PC-3 (cell line): ENCODE measurements around the gene UROD. TPM values are rescaled to one million over a fixed set of nuclear protein-coding genes. Genes with fewer than 3 reads are reported as not detected.
"Not testable (repeated sequence)": the region's sequence is repeated elsewhere in the genome, so short reads cannot be mapped to it uniquely, and the experiment has no call there.

ENCODE experiments used
- ATAC-seq: fragments of 200-7000 bp; cut with Tn5 transposase; 2 replicates; pipeline ENCODE4 v1.9.1; 2020; ENCODE audit warnings: mild to moderate bottlenecking, moderate library complexity
- BruUV-seq: library from RNA; stranded (reverse); fragments of 400-500 nt; replicated peaks from 2 replicates; lab custom pipeline; 2021; lab: Mats Ljungman, UMichigan
- CTCF ChIA-PET: fragments of 300-600 bp; sonication (Branson Sonifier 250); formaldehyde crosslinking; loops from one replicate; lab custom pipeline; 2022; ENCODE audit warnings: antibody characterized with exemption; lab: Charles Lee
- POLR2A ChIA-PET: fragments of 300-600 bp; sonication (Branson Sonifier 250); formaldehyde crosslinking; loops from one replicate; lab custom pipeline; 2022; ENCODE audit warnings: antibody characterized with exemption; ENCODE audit not compliant: unreplicated experiment; lab: Charles Lee
- DNase-seq: peaks from one replicate; pipeline ENCODE4 v3.0.0-alpha.2; 2015
- H2AFZ ChIP-seq: fragments of 300-600 bp; sonication (generic); 2 replicates; pipeline ENCODE4 v1.6.0; 2016; ENCODE audit warnings: antibody characterized with exemption, low read length
- H3F3A ChIP-seq: fragments of 300-600 bp; sonication (generic); one replicate; pipeline ENCODE4 v1.6.0; 2017; ENCODE audit warnings: antibody characterized with exemption, low read length, control low read depth, mild to moderate bottlenecking; ENCODE audit not compliant: unreplicated experiment
- H3K27ac ChIP-seq: fragments of 300-600 bp; sonication (generic); 2 replicates; pipeline ENCODE4 v1.5.1; 2016; ENCODE audit warnings: mild to moderate bottlenecking, low read length
- H3K27me3 ChIP-seq: fragments of 300-600 bp; sonication (generic); 2 replicates; pipeline ENCODE4 v1.6.1; 2016; ENCODE audit warnings: low read length, mixed read lengths
- H3K36me3 ChIP-seq: fragments of 300-600 bp; sonication (generic); 2 replicates; pipeline ENCODE4 v1.6.1; 2016; ENCODE audit warnings: low read depth, mixed run types, low read length, mixed read lengths
- H3K4me1 ChIP-seq: fragments of 300-600 bp; sonication (generic); 2 replicates; pipeline ENCODE4 v1.5.1; 2016; ENCODE audit warnings: low read length; ENCODE audit not compliant: insufficient read depth
- H3K4me2 ChIP-seq: fragments of 300-600 bp; sonication (generic); 2 replicates; pipeline ENCODE4 v1.6.0; 2016; ENCODE audit warnings: low read length
- H3K4me3 ChIP-seq: fragments of 300-600 bp; sonication (generic); 2 replicates; pipeline ENCODE4 v1.5.1; 2016; ENCODE audit warnings: mild to moderate bottlenecking, low read length, mixed read lengths
- H3K79me2 ChIP-seq: fragments of 300-600 bp; sonication (generic); 2 replicates; pipeline ENCODE4 v1.6.1; 2017; ENCODE audit warnings: low read length, mixed read lengths
- H3K9ac ChIP-seq: fragments of 300-600 bp; sonication (generic); 2 replicates; pipeline ENCODE4 v1.6.0; 2016; ENCODE audit warnings: mild to moderate bottlenecking, low read length
- H3K9me2 ChIP-seq: fragments of 300-600 bp; sonication (generic); replicated peaks from 2 replicates; pipeline ENCODE4 v1.6.1; 2016; ENCODE audit warnings: mixed run types, low read length, mixed read lengths
- H3K9me3 ChIP-seq: fragments of 300-600 bp; sonication (generic); 2 replicates; pipeline ENCODE4 v1.6.1; 2016; ENCODE audit warnings: low read length, mixed read lengths
- H4K20me1 ChIP-seq: fragments of 300-600 bp; sonication (generic); 2 replicates; pipeline ENCODE4 v1.6.1; 2016; ENCODE audit warnings: low read length, mixed read lengths
- CTCF ChIP-seq: fragments of 300-600 bp; sonication (generic); conservative IDR thresholded peaks from 2 replicates; pipeline ENCODE4 v1.5.1; 2017; ENCODE audit warnings: antibody characterized with exemption, low read depth, mild to moderate bottlenecking, low read length
- EZH2 ChIP-seq: fragments of 300-600 bp; sonication (generic); IDR thresholded peaks from one replicate; pipeline ENCODE4 v1.6.1; 2017; ENCODE audit warnings: antibody characterized with exemption, mild to moderate bottlenecking, low read length; ENCODE audit not compliant: unreplicated experiment
- EZH2phosphoT487 ChIP-seq: fragments of 300-600 bp; sonication (generic); IDR thresholded peaks from 2 replicates; pipeline ENCODE4 v1.6.1; 2018; ENCODE audit warnings: mild to moderate bottlenecking, antibody characterized with exemption, low read length, borderline replicate concordance
- intact Hi-C: fragments of 100-400 bp; cut with micrococcal nuclease; formaldehyde crosslinking; loops from 2 replicates; pipeline ENCODE4 v1.9.0; 2023
- total RNA-seq: library from RNA; depleted of rRNA; stranded (reverse); fragments of >200 nt; gene quantifications from 2 replicates; pipeline ENCODE4 v1.2.3, GENCODE V29; 2014

The UROD gene
- total RNA-seq, 1 experiment from 2014 or later, result 168 TPM

GRCh38 chr1:45051005-45051772, 39.1 kb downstream of the UROD start:
- CTCF ChIA-PET, result no interaction called here
- POLR2A ChIA-PET, result no interaction called here
- H3K4me2 ChIP-seq, result no peak overlapping the region
- no peak overlapping the region for H2AFZ ChIP-seq
- no peaks in the 10 kb centered on the region for H3K9me3 ChIP-seq
- intact Hi-C loops, result no loop called here
- DNase-seq (no peak), ATAC-seq (no peak)
- no peaks in the 10 kb centered on the region for H3F3A ChIP-seq
- no peaks in the 10 kb centered on the region for H3K79me2 ChIP-seq
- BruUV-seq, result no TSS peak
- H3K36me3 ChIP-seq, result no peaks in the 10 kb centered on the region
- no peak overlapping the region for H3K27ac ChIP-seq
- H3K4me3 ChIP-seq, result no peak overlapping the region
- no peaks in the 10 kb centered on the region for H3K27me3 ChIP-seq
- no peaks in the 10 kb centered on the region for H3K4me1 ChIP-seq
- no peak overlapping the region for H3K9ac ChIP-seq
- no peaks in the 10 kb centered on the region for H4K20me1 ChIP-seq
- TF ChIP-seq CTCF (no peak), EZH2 (no peak), EZH2phosphoT487 (no peak)
- no peaks in the 10 kb centered on the region for H3K9me2 ChIP-seq

- H3K27me3 ChIP-seq, result no peaks in the 10 kb centered on the region
- no peaks in the 10 kb centered on the region for H3K4me1 ChIP-seq
- no peak overlapping the region for H3K4me2 ChIP-seq
- ChIA-PET POLR2A (no interaction called here), CTCF (no interaction called here)
- no peak overlapping the region for H3K9ac ChIP-seq
- H3K4me3 ChIP-seq, result no peak overlapping the region
- H3K27ac ChIP-seq, result no peak overlapping the region
- no peaks in the 10 kb centered on the region for H3K79me2 ChIP-seq
- TF ChIP-seq EZH2phosphoT487 (no peak), CTCF (no peak), EZH2 (no peak)
- no peaks in the 10 kb centered on the region for H3K9me2 ChIP-seq
- no peaks in the 10 kb centered on the region for H3K9me3 ChIP-seq
- H4K20me1 ChIP-seq, result no peaks in the 10 kb centered on the region
- no peak for DNase-seq
- no peak overlapping the region for H2AFZ ChIP-seq
- no peaks in the 10 kb centered on the region for H3K36me3 ChIP-seq
- H3F3A ChIP-seq, result no peaks in the 10 kb centered on the region
- intact Hi-C loops, result no loop called here
- no TSS peak for BruUV-seq
- ATAC-seq, result no peak
Measured at GRCh38 chr1:45057542-45057941, 45.5 kb downstream of the UROD start.

- ChIA-PET POLR2A (no interaction called here), CTCF (no interaction called here)
- H3K36me3 ChIP-seq, result no peaks in the 10 kb centered on the region
- no peaks in the 10 kb centered on the region for H3K4me1 ChIP-seq
- H3K4me2 ChIP-seq, result no peak overlapping the region
- H3F3A ChIP-seq, result no peaks in the 10 kb centered on the region
- ATAC-seq, result no peak
- H3K4me3 ChIP-seq, result no peak overlapping the region
- no peaks in the 10 kb centered on the region for H4K20me1 ChIP-seq
- H3K27ac ChIP-seq, result no peak overlapping the region
- H3K9me2 ChIP-seq, result no peaks in the 10 kb centered on the region
- no peaks in the 10 kb centered on the region for H3K9me3 ChIP-seq
- intact Hi-C loops, result no loop called here
- BruUV-seq, result no TSS peak
- H3K79me2 ChIP-seq, result no peaks in the 10 kb centered on the region
- no peak for DNase-seq
- H3K27me3 ChIP-seq, result no peaks in the 10 kb centered on the region
- no peak overlapping the region for H3K9ac ChIP-seq
- no peak overlapping the region for H2AFZ ChIP-seq
- TF ChIP-seq EZH2 (no peak), CTCF (no peak), EZH2phosphoT487 (no peak)
Measured at GRCh38 chr1:45059829-45060228, 47.8 kb downstream of the UROD start.

GRCh38 chr1:45062463-45062862, 50.4 kb downstream of the UROD start:
- H3K9me2 ChIP-seq, DNase-seq, H3K4me2 ChIP-seq, BruUV-seq, H4K20me1 ChIP-seq, H3K4me3 ChIP-seq, H3K36me3 ChIP-seq, H3F3A ChIP-seq, H3K9ac ChIP-seq, ATAC-seq, POLR2A ChIA-PET, H3K27me3 ChIP-seq, H3K79me2 ChIP-seq, H3K9me3 ChIP-seq, H3K4me1 ChIP-seq, CTCF ChIA-PET, H3K27ac ChIP-seq, H2AFZ ChIP-seq, intact Hi-C loops: not testable (repeated sequence)
